ENCODE data around the gene WNT4.

DNA sequence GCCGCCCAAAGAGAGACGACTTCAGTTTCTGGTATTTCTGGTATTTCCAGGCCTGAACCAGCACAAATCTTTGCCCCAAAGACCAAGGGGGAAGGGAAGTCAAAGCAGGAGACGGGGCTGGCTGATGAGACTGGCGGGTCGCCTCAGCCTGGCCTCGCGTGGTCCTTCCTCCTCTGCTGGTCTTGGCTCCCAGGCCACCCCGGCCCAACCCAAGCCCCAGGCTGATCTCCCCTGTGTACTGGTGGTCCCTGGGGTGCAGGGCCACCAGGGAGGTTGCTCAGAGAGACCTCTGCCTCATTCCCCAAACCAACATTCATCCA, 19.9 kb downstream of the WNT4 start:
- TF ChIP-seq, protein P1, sequence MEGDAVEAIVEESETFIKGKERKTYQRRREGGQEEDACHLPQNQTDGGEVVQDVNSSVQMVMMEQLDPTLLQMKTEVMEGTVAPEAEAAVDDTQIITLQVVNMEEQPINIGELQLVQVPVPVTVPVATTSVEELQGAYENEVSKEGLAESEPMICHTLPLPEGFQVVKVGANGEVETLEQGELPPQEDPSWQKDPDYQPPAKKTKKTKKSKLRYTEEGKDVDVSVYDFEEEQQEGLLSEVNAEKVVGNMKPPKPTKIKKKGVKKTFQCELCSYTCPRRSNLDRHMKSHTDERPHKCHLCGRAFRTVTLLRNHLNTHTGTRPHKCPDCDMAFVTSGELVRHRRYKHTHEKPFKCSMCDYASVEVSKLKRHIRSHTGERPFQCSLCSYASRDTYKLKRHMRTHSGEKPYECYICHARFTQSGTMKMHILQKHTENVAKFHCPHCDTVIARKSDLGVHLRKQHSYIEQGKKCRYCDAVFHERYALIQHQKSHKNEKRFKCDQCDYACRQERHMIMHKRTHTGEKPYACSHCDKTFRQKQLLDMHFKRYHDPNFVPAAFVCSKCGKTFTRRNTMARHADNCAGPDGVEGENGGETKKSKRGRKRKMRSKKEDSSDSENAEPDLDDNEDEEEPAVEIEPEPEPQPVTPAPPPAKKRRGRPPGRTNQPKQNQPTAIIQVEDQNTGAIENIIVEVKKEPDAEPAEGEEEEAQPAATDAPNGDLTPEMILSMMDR (IDR thresholded peaks at IDR 0.05; ENCODE audit: low read depth, low read length): no peak
- TF ChIP-seq MYC (IDR thresholded peaks at IDR 0.05; ENCODE audit: low read depth, low read length): no peak
- no peak for TF ChIP-seq POLR2A (IDR thresholded peaks at IDR 0.05; ENCODE audit: extremely low read depth, insufficient read length)

Measured in NB4 (cell line).